Tracheal epithelial cell (primary cell): ENCODE data around the gene DELE1. TPM values are rescaled to one million over a fixed set of nuclear protein-coding genes. Genes with fewer than 3 reads are reported as not detected.

ENCODE experiments used
- total RNA-seq: library from RNA; depleted of rRNA; stranded (reverse); fragments of >200 nt; gene quantifications from 2 replicates; pipeline ENCODE4 v1.2.1, GENCODE V29; 2014

Gene DELE1
- 26.9 and 28.0 TPM in 2 replicates for total RNA-seq

DNA sequence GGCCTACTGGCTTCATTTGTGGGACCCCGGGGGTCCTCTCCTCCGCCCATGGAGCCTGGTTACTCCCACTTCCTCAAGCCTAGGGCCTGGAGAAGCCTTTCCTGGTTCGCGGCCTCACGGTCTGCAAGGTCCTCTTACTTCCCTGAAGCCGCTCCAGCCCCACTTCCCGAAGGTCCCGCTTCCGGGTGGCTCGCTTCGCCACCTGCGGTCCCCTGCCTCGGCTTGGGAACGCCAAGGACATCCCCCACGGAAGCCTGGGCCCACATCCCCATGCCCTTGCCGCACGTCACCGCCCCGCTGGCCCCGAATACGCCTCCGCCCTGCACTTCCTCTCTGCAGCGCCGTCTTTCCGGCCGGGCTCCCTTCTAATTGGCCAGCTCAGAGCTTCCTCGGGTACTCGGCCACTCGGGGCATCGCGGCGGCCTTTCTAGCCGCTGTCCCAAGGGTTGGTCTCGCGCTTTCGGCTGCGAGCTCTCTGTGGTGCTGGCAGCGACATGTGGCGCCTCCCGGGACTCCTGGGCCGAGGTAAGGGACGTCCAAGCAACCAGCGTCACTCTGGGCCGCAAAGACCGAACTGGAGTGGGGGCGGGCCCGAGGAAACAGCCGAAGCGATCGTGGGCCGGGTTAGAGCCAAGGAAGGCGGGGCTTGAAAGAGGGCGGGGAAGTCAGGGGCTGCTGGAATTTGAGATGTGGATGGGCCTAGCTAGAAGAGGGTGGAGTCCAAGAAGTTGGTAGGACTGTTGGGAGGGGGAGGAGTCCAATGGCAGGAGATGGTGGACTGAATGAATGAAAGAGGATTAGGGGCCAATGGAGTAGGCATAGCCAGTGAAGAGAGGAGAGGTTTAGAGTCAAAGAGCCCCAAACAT, at the start of gene DELE1:
Gene DELE1, plus strand, starts transcription at position 424 of the 866 bp plus-strand sequence. Its CDS starts 71 bp downstream, at position 495.

GRCh38 chr5:141878186-141878710, 45.4 kb upstream of the DELE1 start, which contains the start of gene PCDH1:
PCDH1 (minus strand) TSS chr5:141878410; CDS start chr5:141878262, 148 bp downstream.

DNA sequence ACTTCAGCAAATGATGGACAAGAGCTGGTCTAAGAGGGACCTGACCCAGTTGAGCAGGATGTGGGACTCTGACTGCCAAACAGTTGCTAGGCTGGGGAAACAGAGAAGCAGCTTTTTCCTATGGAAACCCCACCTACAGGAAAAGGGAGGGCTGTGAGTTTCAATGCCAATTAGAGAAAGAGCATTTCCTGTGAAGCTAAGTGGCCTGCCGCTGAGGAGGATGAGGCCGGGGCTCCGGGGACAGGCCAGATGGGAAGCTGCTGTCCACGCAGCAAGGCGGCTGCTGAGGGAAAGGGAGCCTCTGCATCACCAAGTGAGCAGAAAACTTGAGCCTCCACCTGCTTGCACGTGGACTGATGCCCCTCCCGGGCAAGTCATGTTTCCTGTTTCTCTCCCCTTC, 34.4 kb downstream of the DELE1 start, which contains the start of gene PCDH12:
Gene PCDH12, minus strand, starts transcription at position 90 of the 400 bp plus-strand sequence. CDS start 351 bp downstream, outside the sequence.

GRCh38 chr5:141968914-141969608, 45.4 kb downstream of the DELE1 start, which contains the start of gene RNF14:
RNF14 (plus strand) TSS chr5:141969105; CDS start chr5:141973589, 4,484 bp downstream.

Other genes starting within 250 kb of the DELE1 start
- gene ARAP3, start 241.6 kb upstream of the DELE1 start, total RNA-seq: 3.6 and 6.2 TPM in 2 replicates
- gene PCDH1, start 45.5 kb upstream of the DELE1 start, total RNA-seq: 71.6 and 75.2 TPM in 2 replicates
- gene PCDH12, start 34.3 kb downstream of the DELE1 start, total RNA-seq: 0.72 TPM in 1 of 2 replicates, not detected in the other
- gene RNF14, start 45.2 kb downstream of the DELE1 start, total RNA-seq: 58.1 and 64.4 TPM in 2 replicates
- 69.1 and 92.3 TPM in 2 replicates for gene GNPDA1, start 89.2 kb downstream of the DELE1 start, total RNA-seq
- 118 and 149 TPM in 2 replicates for gene NDFIP1, start 184.9 kb downstream of the DELE1 start, total RNA-seq